Colonic mucosa (tissue), 4 donors: Measurements from ENCODE around the gene GPI. TPM values are rescaled to one million over a fixed set of nuclear protein-coding genes. Genes with fewer than 3 reads are reported as not detected.
A peak's percentile ranks its signal among the peaks of the same experiment; 100 is the strongest.

ENCODE experiments used
- DNase-seq: peaks from one replicate; pipeline ENCODE4 v3.0.0-alpha.2; 2020
- H3K27ac ChIP-seq: fragments of 200-600 bp; one replicate; pipeline ENCODE4 v1.8.0; 2021
- H3K27me3 ChIP-seq: fragments of 200-600 bp; one replicate; pipeline ENCODE4 v1.8.0; 2021
- H3K36me3 ChIP-seq: fragments of 200-600 bp; one replicate; pipeline ENCODE4 v1.8.0; 2021
- H3K4me1 ChIP-seq: fragments of 200-600 bp; one replicate; pipeline ENCODE4 v1.8.0; 2021; ENCODE audit warnings: mild to moderate bottlenecking
- H3K4me3 ChIP-seq: fragments of 200-600 bp; one replicate; pipeline ENCODE4 v1.8.0; 2021
- H3K9ac ChIP-seq, 2 donors: one replicate each; pipeline ENCODE4 v1.7.0; 2013; ENCODE audit warnings: control low read depth in 2 of 2, low read depth in 2 of 2, low read length in 2 of 2
- H3K9me3 ChIP-seq: fragments of 200-600 bp; one replicate; pipeline ENCODE4 v1.8.0; 2021
- intact Hi-C: fragments of 100-400 bp; cut with DNase I; formaldehyde crosslinking; loops from one replicate; pipeline ENCODE4 v1.14.1; 2022
- total RNA-seq, 2 donors: library from RNA; stranded (reverse); fragmentation: NEBNext Ultra II Directional in 1 of 2; extraction: Animal tissue kit (Norgen Biotek cat#: 25700) in 1 of 2; gene quantifications; one replicate each; pipeline ENCODE4 v1.2.1, GENCODE V29; 2021
- TF ChIP-seq, protein P1 (sequence below): fragments of 200-600 bp; IDR thresholded peaks from one replicate; pipeline ENCODE4 v1.8.0; 2022; ENCODE audit warnings: antibody characterized with exemption, mild to moderate bottlenecking
- donor health status: healthy.
- donor health status: DM: no; HTN: no; CAD: no.
- donor health status: DM: no; HTN: no; CAD: no.

Gene GPI
- total RNA-seq, 2 donors from 2014 or later = 470 to 592 TPM

DNA sequence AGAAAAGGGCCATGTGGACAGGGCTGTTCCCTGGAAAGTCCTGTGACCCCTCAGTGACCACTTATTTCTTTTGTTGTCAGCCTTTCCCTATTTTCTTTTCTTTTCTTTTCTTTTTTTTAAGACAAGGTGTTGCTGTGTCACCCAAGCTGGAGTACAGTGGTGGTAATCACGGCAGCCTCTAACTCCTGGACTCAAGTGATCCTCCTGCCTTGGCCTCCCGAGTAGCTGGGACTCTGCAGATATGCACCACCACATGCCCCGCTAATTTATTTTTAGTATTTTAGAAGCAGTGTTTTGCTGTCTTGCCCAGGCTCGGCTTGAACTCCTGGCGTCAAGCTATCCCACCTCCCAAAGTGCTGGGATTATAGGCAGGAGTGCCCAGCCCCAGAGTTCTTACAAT lies 1.1 kb upstream of the GPI start:
- Histone ChIP-seq H3K4me1 (peaks cover 13% of the 10 kb centered on the region), H3K9ac (no peak overlapping the region), H3K27me3 (no peaks in the 10 kb centered on the region), H3K9me3 (no peaks in the 10 kb centered on the region), H3K4me3 (no peak overlapping the region), H3K36me3 (peaks cover 1% of the 10 kb centered on the region), H3K27ac (no peak overlapping the region)
- intact Hi-C loops = loop anchor here (10.0 kb wide), 1 partner anchor 71 kb away; no protein-coding TSS in a partner anchor
- TF ChIP-seq, protein P1, sequence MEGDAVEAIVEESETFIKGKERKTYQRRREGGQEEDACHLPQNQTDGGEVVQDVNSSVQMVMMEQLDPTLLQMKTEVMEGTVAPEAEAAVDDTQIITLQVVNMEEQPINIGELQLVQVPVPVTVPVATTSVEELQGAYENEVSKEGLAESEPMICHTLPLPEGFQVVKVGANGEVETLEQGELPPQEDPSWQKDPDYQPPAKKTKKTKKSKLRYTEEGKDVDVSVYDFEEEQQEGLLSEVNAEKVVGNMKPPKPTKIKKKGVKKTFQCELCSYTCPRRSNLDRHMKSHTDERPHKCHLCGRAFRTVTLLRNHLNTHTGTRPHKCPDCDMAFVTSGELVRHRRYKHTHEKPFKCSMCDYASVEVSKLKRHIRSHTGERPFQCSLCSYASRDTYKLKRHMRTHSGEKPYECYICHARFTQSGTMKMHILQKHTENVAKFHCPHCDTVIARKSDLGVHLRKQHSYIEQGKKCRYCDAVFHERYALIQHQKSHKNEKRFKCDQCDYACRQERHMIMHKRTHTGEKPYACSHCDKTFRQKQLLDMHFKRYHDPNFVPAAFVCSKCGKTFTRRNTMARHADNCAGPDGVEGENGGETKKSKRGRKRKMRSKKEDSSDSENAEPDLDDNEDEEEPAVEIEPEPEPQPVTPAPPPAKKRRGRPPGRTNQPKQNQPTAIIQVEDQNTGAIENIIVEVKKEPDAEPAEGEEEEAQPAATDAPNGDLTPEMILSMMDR = no peak
- no peak for DNase-seq

DNA sequence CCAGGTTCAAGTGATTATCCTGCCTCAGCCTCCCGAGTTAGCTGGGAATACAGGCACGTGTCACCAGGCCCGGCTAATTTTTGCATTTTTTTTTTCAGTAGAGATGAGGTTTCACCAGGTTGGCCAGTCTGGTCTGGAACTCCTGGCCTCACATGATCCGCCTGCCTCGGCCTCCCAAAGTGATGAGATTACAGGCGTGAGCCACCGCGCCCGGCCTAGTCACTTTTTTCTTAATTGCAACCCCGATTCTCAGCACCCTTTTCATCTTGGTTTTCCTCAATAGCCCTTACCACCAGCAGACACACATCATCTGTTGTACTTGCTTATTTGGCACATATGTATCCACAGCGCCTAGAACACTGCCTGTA lies 550 bp upstream of the GPI start:
- H3K9ac ChIP-seq = peak overlapping the region; percentile 60 to 66
- peak overlapping the region; percentile 43 for H3K27ac ChIP-seq
- peaks cover 6% of the 10 kb centered on the region for H3K36me3 ChIP-seq
- H3K4me3 ChIP-seq = peak overlapping the region; percentile 100
- H3K4me1 ChIP-seq = peaks cover 13% of the 10 kb centered on the region
- no peaks in the 10 kb centered on the region for H3K27me3 ChIP-seq
- TF ChIP-seq, protein P1 = no peak
- no peaks in the 10 kb centered on the region for H3K9me3 ChIP-seq
- intact Hi-C loops = loop anchor here (10.0 kb wide), 1 partner anchor 70 kb away; no protein-coding TSS in a partner anchor
- no peak for DNase-seq

DNA sequence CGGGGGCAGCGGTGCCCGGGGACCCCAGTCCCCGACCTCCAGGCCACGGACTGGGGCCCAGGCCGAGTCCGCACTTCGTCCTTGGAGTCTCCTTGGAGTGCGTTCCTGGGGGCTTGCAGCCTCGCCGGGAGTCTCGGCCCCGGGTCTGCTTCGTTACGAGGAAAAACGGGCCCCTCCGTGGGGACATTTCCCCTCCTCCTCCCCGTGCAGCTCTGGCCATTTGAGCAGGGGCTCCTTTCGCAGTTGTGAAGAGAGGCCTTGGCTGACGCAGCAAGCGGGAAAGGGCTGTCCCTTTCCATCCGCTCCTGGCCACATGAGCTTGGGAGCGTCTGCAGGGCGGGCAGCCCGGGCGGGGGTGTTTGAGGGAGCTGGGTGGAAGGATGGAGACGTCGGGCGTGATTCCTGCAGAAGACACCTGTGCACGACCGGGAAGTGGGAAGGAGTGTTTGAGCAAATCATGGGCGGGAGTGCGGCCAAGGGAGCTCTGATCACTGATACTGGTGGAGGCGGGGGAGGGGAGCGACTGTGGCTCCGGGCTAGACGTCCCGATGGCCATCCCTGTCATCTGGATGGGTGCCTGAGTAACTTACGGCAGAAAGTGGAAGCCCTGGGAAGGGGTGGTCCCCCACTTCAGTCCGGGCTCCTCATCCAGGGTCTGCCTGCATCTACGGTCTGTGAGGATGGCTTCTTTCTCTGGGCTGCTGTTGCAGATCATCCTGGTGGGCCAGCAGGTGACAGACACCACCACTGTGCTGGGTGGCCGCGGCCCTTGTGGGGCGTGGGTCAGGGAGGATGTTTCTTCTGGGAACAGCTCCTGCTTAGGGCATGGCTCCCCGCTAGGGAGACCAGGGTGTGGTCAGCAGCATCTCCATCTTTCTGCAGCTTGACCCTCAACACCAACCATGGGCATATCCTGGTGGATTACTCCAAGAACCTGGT lies 736 bp downstream of the GPI start:
- Histone ChIP-seq H3K9me3 (no peaks in the 10 kb centered on the region), H3K27me3 (no peaks in the 10 kb centered on the region), H3K4me1 (peaks cover 13% of the 10 kb centered on the region), H3K36me3 (peaks cover 6% of the 10 kb centered on the region), H3K9ac (peak overlapping the region; percentile 74 to 88), H3K27ac (peak overlapping the region; percentile 77), H3K4me3 (peak overlapping the region; percentile 100)
- DNase-seq = peak; percentile 74
- intact Hi-C loops = loop anchor here (10.0 kb wide), 1 partner anchor 69 kb away; no protein-coding TSS in a partner anchor
- TF ChIP-seq, protein P1 = no peak

DNA sequence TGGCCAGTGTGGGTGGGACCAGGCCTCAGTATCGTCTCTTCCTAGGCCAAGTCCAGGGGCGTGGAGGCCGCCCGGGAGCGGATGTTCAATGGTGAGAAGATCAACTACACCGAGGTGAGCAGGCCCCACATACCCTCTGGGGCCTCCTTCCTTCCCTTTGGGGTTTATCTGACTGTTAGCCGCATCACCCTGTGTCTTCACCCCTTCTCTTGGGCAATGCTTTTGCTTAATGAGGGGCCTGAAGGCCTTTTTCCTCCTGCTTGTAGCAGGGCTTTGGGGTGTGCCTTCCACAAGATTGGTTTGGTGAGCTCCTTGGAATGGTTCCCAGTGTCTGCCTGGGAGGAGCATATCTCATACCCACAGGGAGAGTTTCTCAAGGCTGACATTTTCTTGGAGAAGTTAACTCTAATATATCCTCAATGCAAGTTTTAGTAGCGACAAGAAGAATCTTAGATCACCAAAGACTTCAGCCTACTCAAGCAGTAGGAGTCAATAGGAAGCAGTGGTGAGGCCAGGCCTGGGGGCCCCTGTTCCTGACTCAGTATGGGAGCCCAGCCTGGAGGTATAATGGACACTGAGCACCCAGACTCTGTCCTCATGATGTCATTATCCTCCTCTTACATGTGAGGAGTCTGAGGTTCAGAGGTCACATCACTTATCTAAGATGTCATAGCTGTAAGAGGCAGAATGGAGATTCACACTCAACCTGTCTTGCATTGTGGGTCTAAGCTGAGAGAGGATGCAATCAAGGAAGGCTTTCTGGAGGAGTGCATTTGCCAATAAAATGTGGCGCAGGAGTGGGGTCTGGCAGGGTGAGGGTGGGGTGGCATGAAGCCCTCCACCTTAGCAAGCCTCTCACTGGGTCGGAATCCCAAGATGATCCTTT lies 2.0 kb downstream of the GPI start:
- intact Hi-C loops = loop anchor here (10.0 kb wide), 1 partner anchor 68 kb away; no protein-coding TSS in a partner anchor
- Histone ChIP-seq H3K9me3 (no peaks in the 10 kb centered on the region), H3K4me3 (peak overlapping the region; percentile 100), H3K9ac (peak overlapping the region in 1 of 2 donors; percentile 74), H3K36me3 (peaks cover 6% of the 10 kb centered on the region), H3K27me3 (no peaks in the 10 kb centered on the region), H3K4me1 (peaks cover 13% of the 10 kb centered on the region), H3K27ac (no peak overlapping the region)
- TF ChIP-seq, protein P1 = no peak
- peak; percentile 30 for DNase-seq

DNA sequence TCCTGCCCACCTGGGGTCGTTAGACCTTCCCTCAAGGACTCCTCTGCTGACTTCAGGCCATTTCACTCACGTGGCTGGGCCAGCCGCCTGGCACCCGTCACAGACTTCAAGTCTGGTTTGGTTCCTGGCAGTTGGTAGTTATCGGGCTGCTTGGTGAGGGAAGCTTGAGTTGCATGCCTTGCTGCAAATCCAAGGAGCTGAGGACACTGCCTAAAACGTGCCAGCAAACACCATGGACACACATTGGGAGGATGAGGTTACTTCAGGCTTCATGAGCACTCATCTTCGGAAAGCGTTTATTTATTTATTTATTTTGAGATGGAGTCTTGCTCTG lies 2.6 kb downstream of the GPI start:
- intact Hi-C loops = loop anchor here (10.0 kb wide), 1 partner anchor 67 kb away; no protein-coding TSS in a partner anchor
- Histone ChIP-seq H3K9me3 (no peaks in the 10 kb centered on the region), H3K27ac (no peak overlapping the region), H3K4me1 (peaks cover 13% of the 10 kb centered on the region), H3K36me3 (peaks cover 6% of the 10 kb centered on the region), H3K9ac (no peak overlapping the region), H3K4me3 (no peak overlapping the region), H3K27me3 (no peaks in the 10 kb centered on the region)
- TF ChIP-seq, protein P1 = no peak
- DNase-seq = no peak
